Stimulated activated CD4-positive, alpha-beta T cell treated with anti-CD3 and anti-CD28 coated beads, TNF-alpha, amount 100 ng/mL, for 4 hours (primary cell): Measurements from ENCODE around the gene CYB5R2.

Source experiments
- DNase-seq, 3 experiments: peaks; one replicate each; pipeline ENCODE4 v3.0.0-alpha.2; 2020; ENCODE audit warnings: low read depth in 3 of 3

The CYB5R2 gene

GRCh38 chr11:7638710-7639642 is 34.3 kb downstream of the CYB5R2 start:
- no peak for DNase-seq

- DNase-seq, result no peak
Observed at GRCh38 chr11:7637447-7638157, 35.7 kb downstream of the CYB5R2 start.

DNA sequence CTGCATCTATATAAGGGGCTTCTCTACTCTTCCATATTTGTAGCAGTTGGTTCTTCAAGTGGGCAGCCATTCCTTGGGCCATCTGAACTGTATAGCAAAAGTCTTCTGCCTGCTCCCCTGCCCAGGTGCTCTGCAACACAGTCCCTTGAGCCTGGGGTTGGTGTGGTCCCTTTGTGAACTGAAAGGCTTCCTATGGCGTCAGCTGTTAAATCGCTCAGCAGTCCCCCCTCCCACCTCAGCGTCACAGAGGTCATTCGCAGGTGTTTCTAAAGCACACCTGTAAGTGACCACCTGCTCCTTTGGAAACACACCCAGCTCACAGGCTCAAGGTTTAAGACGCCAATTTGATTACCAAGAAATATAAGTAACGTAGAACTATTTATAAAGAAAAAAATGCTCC is 37.0 kb downstream of the CYB5R2 start:
- no peak for DNase-seq

- no peak for DNase-seq
Observed at GRCh38 chr11:7635708-7636107, 37.6 kb downstream of the CYB5R2 start.

GRCh38 chr11:7635137-7635536 is 38.2 kb downstream of the CYB5R2 start:
- no peak for DNase-seq

DNA sequence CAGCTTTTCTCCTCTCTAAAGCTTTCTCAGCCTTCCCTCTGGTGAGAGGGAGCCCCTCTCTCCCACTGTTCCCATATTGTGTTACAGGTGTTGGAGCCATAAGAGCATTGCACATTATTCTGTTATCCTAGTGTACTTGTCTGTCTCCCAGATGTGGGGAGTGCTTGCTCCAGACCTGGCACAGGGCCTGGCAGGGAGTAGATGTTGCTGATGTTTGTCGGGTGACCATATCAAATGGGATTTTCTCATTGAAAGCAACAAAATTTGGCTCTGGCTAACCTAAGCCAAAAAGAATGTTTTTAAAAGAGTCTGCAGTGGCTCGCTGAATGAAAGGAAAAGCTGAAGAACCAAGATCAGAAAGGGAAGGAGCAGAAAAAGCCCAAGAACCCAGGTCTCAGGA is 41.1 kb downstream of the CYB5R2 start:
- DNase-seq, result no peak

GRCh38 chr11:7630002-7630401 is 43.3 kb downstream of the CYB5R2 start:
- DNase-seq, result no peak

DNA sequence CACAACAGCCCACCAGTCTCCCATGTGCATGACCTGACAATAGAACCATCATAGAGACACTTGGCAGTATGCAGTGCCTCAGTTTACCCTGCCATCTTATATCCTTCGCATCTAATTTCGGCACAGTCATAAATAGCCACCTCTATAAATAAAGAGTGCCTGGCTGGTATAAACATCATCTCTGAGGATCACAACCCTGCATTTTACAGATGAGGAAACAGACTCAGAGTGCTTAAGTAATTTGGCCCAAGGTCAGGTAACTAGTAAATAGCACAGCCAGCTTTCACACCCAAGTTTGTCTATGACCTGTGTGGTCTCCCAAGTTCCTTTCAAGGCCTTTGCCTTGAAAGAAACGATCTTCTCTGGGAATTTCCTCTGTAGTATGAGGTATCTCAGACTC is 44.6 kb downstream of the CYB5R2 start:
- no peak for DNase-seq

- no peak for DNase-seq
Observed at GRCh38 chr11:7622721-7623120, 50.6 kb downstream of the CYB5R2 start.

DNA sequence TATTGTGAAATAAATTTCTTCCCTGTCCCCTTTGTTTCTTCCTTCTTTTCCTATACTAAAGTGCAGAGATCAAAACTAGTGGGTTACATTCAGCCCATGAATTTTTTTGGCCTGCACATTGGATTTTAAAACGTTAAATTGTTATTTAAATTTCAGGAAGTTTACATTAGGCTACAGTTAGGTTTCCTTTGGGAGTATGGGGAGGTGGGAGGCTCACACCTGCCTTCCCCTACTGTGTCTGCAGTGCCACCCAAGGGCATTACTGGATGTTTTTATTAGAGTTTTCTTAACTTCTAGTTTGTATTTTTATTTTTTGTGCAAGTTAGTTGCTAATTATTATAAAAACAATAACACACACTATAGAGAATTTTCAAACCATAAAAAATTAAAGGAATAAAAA is 51.7 kb downstream of the CYB5R2 start:
- no peak for DNase-seq

DNA sequence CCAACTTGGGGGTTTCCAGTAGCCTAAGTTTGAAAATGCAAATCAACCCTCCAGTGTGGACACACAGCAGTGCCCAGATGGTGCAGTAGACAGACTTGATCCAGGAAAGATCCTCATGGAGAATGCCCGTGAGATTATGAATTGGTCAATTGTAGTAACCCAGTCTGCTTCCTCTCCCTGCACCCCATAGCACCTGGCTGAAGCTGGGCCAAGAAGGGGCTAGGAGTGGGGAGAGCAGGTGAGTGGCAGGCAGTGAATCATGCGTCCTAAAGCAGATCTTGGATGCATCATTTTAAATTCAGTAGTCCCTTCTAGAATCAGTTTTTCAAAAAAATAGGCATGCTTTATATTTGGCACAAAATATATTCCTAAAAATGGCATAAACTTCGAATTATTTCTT is 52.2 kb downstream of the CYB5R2 start:
- DNase-seq, result no peak

- no peak for DNase-seq
Observed at GRCh38 chr11:7619322-7619721, 54.0 kb downstream of the CYB5R2 start.

DNA sequence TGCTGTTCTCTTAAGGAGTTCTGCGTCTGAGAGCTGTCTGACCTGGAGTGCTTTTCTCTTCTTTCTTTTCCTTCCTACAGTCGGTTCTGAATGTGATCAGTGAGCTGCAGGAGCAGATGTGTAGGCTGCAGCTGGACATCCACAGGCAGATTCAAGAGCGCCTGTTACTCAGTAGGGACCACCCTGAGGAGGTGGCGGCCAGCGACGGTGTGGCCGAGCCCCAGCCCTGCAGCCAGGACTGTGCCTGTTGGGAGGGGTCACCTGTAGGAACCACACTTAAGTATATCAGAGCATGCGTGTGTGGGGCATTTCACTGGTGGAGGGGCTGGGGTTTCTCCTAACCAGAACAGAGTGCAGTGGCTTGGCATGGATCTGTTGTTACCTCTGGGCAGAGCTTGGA is 56.3 kb downstream of the CYB5R2 start:
- DNase-seq, result no peak
